Endodermal cell (in vitro differentiated cells): ENCODE results near the gene IDH3G. TPM values are rescaled to one million over a fixed set of nuclear protein-coding genes. Genes with fewer than 3 reads are reported as not detected.

ENCODE experiments used
- DNase-seq: peaks from one replicate; pipeline ENCODE4 v3.0.0-alpha.2; 2017
- H3K27ac ChIP-seq: 2 replicates; pipeline ENCODE4 v1.5.1; 2013; ENCODE audit warnings: mild to moderate bottlenecking, low read depth, low read length, moderate library complexity
- H3K27me3 ChIP-seq: 2 replicates; pipeline ENCODE4 v1.6.1; 2013; ENCODE audit warnings: mild to moderate bottlenecking, low read length, moderate library complexity; ENCODE audit not compliant: insufficient read depth, control insufficient read depth, poor library complexity, severe bottlenecking
- H3K36me3 ChIP-seq: 2 replicates; pipeline ENCODE4 v1.7.0; 2013; ENCODE audit warnings: mild to moderate bottlenecking, low read length, moderate library complexity; ENCODE audit not compliant: control insufficient read depth, insufficient read depth
- H3K4me1 ChIP-seq: one replicate; pipeline ENCODE4 v1.7.0; 2013; ENCODE audit warnings: low read length; ENCODE audit not compliant: control insufficient read depth, insufficient read depth
- H3K4me3 ChIP-seq: 2 replicates; pipeline ENCODE4 v1.5.1; 2013; ENCODE audit warnings: mild to moderate bottlenecking, low read length, moderate library complexity
- H3K9ac ChIP-seq: 2 replicates; pipeline ENCODE4 v1.6.1; 2013; ENCODE audit warnings: mild to moderate bottlenecking, low read length, moderate library complexity; ENCODE audit not compliant: poor library complexity, severe bottlenecking; ENCODE audit errors: extremely low read depth
- H3K9me3 ChIP-seq: 2 replicates; pipeline ENCODE4 v1.6.1; 2013; ENCODE audit warnings: mild to moderate bottlenecking, low read length, moderate library complexity; ENCODE audit not compliant: control insufficient read depth
- H3K27ac Mint-ChIP-seq: 2 replicates; pipeline ENCODE4 v1.8.0; 2020; ENCODE audit warnings: mixed read lengths
- H3K27me3 Mint-ChIP-seq: 2 replicates; pipeline ENCODE4 v1.8.0; 2021; ENCODE audit warnings: mild to moderate bottlenecking, mixed read lengths; ENCODE audit not compliant: insufficient read depth
- H3K36me3 Mint-ChIP-seq: 2 replicates; pipeline ENCODE4 v1.8.0; 2020; ENCODE audit warnings: low read depth, mixed read lengths
- H3K4me1 Mint-ChIP-seq: 2 replicates; pipeline ENCODE4 v1.8.0; 2020; ENCODE audit warnings: mixed read lengths
- H3K4me3 Mint-ChIP-seq: 2 replicates; pipeline ENCODE4 v1.8.0; 2020; ENCODE audit warnings: mild to moderate bottlenecking, moderate library complexity, mixed read lengths
- H3K9me3 Mint-ChIP-seq: 2 replicates; pipeline ENCODE4 v1.8.0; 2020; ENCODE audit warnings: mild to moderate bottlenecking, mixed read lengths
- CTCF ChIP-seq: fragments of 200-600 bp; sonication (generic); conservative IDR thresholded peaks from 2 replicates; pipeline ENCODE4 v1.5.0; 2021; ENCODE audit warnings: antibody characterized with exemption, mild to moderate bottlenecking
- WGBS, 2 experiments: methylation state at CpG; one replicate each; pipeline versions ENCODE4 v1.1.5 to v1.1.7; 2013; ENCODE audit warnings: missing lambda C conversion rate in 2 of 2, mixed read lengths in 1 of 2; ENCODE audit not compliant: insufficient coverage in 1 of 2, insufficient read length in 1 of 2; 5-methylcytosine and 5-hydroxymethylcytosine counted together
- total RNA-seq, 2 donors: library from RNA; stranded (reverse); fragmentation: NEBNext Ultra II Directional in 1 of 2; extraction: Animal tissue kit (Norgen Biotek cat#: 25700) in 1 of 2; gene quantifications; 2 replicates in 1 of 2; 3 replicates in 1 of 2; pipeline ENCODE4 v1.2.1, GENCODE V29; 2021

The IDH3G gene
- total RNA-seq, 2 donors from 2014 or later, result 39.5 to 45.0 TPM

- Mint-ChIP-seq H3K36me3 (peaks cover 9% of the 10 kb centered on the region), H3K9me3 (peaks cover 65% of the 10 kb centered on the region), H3K27ac (no peak overlapping the region), H3K4me1 (no peaks in the 10 kb centered on the region), H3K27me3 (no peaks in the 10 kb centered on the region), H3K4me3 (no peak overlapping the region)
- no peaks in the 10 kb centered on the region for H3K27me3 ChIP-seq
- H3K9me3 ChIP-seq, result no peaks in the 10 kb centered on the region
- no peak overlapping the region for H3K27ac ChIP-seq
- no peaks in the 10 kb centered on the region for H3K36me3 ChIP-seq
- H3K4me3 ChIP-seq, result no peak overlapping the region
- TF ChIP-seq CTCF, result no peak
- no peak overlapping the region for H3K9ac ChIP-seq
- no peaks in the 10 kb centered on the region for H3K4me1 ChIP-seq
- DNase-seq, result no peak
- WGBS, 2 experiments, result 97 to 100% methylated on average over 3 to 84 of the region's 87 CpGs
Observed at GRCh38 chrX:153803211-153804099, 9.3 kb upstream of the IDH3G start.

GRCh38 chrX:153802513-153803045 lies 8.4 kb upstream of the IDH3G start:
- Histone ChIP-seq H3K36me3 (no peaks in the 10 kb centered on the region), H3K27me3 (no peaks in the 10 kb centered on the region), H3K4me1 (no peaks in the 10 kb centered on the region), H3K9ac (no peak overlapping the region), H3K4me3 (no peak overlapping the region), H3K27ac (no peak overlapping the region), H3K9me3 (no peaks in the 10 kb centered on the region)
- peaks cover 13% of the 10 kb centered on the region for H3K36me3 Mint-ChIP-seq
- TF ChIP-seq CTCF, result no peak
- H3K27me3 Mint-ChIP-seq, result no peaks in the 10 kb centered on the region
- H3K4me1 Mint-ChIP-seq, result no peaks in the 10 kb centered on the region
- H3K27ac Mint-ChIP-seq, result no peak overlapping the region
- WGBS, 2 experiments, result 96% methylated on average over 14 of the region's 14 CpGs; no CpG with 5 or more reads in 1 of the 2 experiments
- H3K9me3 Mint-ChIP-seq, result peaks cover 64% of the 10 kb centered on the region
- no peak for DNase-seq
- no peak overlapping the region for H3K4me3 Mint-ChIP-seq

GRCh38 chrX:153801669-153802068 lies 7.5 kb upstream of the IDH3G start:
- Mint-ChIP-seq H3K9me3 (peaks cover 67% of the 10 kb centered on the region), H3K27me3 (no peaks in the 10 kb centered on the region), H3K4me3 (no peak overlapping the region), H3K36me3 (peaks cover 18% of the 10 kb centered on the region), H3K4me1 (no peaks in the 10 kb centered on the region), H3K27ac (no peak overlapping the region)
- H3K4me3 ChIP-seq, result no peak overlapping the region
- no peaks in the 10 kb centered on the region for H3K9me3 ChIP-seq
- no peak for DNase-seq
- H3K9ac ChIP-seq, result no peak overlapping the region
- no peak overlapping the region for H3K27ac ChIP-seq
- no peaks in the 10 kb centered on the region for H3K4me1 ChIP-seq
- H3K36me3 ChIP-seq, result no peaks in the 10 kb centered on the region
- no peaks in the 10 kb centered on the region for H3K27me3 ChIP-seq
- 88 to 93% methylated on average over 1 to 8 of the region's 8 CpGs for WGBS, 2 experiments
- TF ChIP-seq CTCF, result no peak
